Mammary epithelial cell (primary cell): ENCODE results near the gene TMEM255B.
"Not testable (repeated sequence)": the region's sequence is repeated elsewhere in the genome, so short reads cannot be mapped to it uniquely, and the experiment has no call there.

ENCODE experiments used
- EZH2 ChIP-seq: IDR thresholded peaks from 2 replicates; pipeline ENCODE4 v1.6.1; 2012; ENCODE audit warnings: low read length, inconsistent platforms, borderline replicate concordance
- TF ChIP-seq, protein P1 (sequence below), 2 donors: IDR thresholded peaks in 1 of 2; conservative IDR thresholded peaks in 1 of 2; 2 replicates each; pipeline ENCODE4 v1.5.1; 2011 to 2012; ENCODE audit warnings: inconsistent platforms in 2 of 2, low read length in 2 of 2, mild to moderate bottlenecking in 2 of 2, control low read depth in 1 of 2, low read depth in 1 of 2; ENCODE audit not compliant: insufficient read depth in 1 of 2; ENCODE audit errors: extremely low read depth in 1 of 2

GRCh38 chr13:113789931-113790330 is 30.9 kb downstream of the TMEM255B start:
- TF ChIP-seq, protein P1, sequence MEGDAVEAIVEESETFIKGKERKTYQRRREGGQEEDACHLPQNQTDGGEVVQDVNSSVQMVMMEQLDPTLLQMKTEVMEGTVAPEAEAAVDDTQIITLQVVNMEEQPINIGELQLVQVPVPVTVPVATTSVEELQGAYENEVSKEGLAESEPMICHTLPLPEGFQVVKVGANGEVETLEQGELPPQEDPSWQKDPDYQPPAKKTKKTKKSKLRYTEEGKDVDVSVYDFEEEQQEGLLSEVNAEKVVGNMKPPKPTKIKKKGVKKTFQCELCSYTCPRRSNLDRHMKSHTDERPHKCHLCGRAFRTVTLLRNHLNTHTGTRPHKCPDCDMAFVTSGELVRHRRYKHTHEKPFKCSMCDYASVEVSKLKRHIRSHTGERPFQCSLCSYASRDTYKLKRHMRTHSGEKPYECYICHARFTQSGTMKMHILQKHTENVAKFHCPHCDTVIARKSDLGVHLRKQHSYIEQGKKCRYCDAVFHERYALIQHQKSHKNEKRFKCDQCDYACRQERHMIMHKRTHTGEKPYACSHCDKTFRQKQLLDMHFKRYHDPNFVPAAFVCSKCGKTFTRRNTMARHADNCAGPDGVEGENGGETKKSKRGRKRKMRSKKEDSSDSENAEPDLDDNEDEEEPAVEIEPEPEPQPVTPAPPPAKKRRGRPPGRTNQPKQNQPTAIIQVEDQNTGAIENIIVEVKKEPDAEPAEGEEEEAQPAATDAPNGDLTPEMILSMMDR (conservative IDR thresholded peaks at IDR 0.05 in 1 of 2, IDR thresholded peaks at IDR 0.05 in 1 of 2; ENCODE audit: extremely low read depth in 1 of 2, insufficient read depth in 1 of 2, low read depth in 1 of 2, low read length in 2 of 2): not testable (repeated sequence)
- TF ChIP-seq EZH2: not testable (repeated sequence)
